ENCODE measurements around the gene TREML4. TPM values are rescaled to one million over a fixed set of nuclear protein-coding genes. Genes with fewer than 3 reads are reported as not detected.

TREML4 gene
- total and polyA plus RNA-seq, 9 of the 15 experiments (the other 6 are each of a cell fraction or from before 2014, with no cell fraction given): not detected

GRCh38 chr6:41228616-41229015, 467 bp downstream of the TREML4 start (continued):
- TF ChIP-seq CTCF (IDR thresholded peaks at IDR 0.05 in 2 of 3, conservative IDR thresholded peaks at IDR 0.05 in 1 of 3; ENCODE audit: insufficient read depth in 2 of 3, low read depth in 1 of 3, low read length in 3 of 3) (peak; percentile 46 to 54 (median 51); a peak in 5 of 6 replicates), ZC3H8 (IDR thresholded peaks at IDR 0.05) (no peak), STAG1 (CRISPR knock-in tag; IDR thresholded peaks at IDR 0.05; ENCODE audit: borderline replicate concordance) (no peak), OTX1 (CRISPR knock-in tag; IDR thresholded peaks at IDR 0.05) (no peak), E2F1 (CRISPR knock-in tag; IDR thresholded peaks at IDR 0.05) (no peak), CEBPG (CRISPR knock-in tag; IDR thresholded peaks at IDR 0.05) (no peak), CEBPG (tag; conservative IDR thresholded peaks at IDR 0.05 in 1 of 2, IDR thresholded peaks at IDR 0.05 in 1 of 2) (peak; percentile 33 to 39; a peak in 2 of 4 replicates), STAT6 (CRISPR knock-in tag; IDR thresholded peaks at IDR 0.05) (no peak), RAD21 (CRISPR knock-in tag; conservative IDR thresholded peaks at IDR 0.05 in 1 of 2, IDR thresholded peaks at IDR 0.05 in 1 of 2) (peak; percentile 16 to 29; a peak in 3 of 4 replicates), SAFB (IDR thresholded peaks at IDR 0.05; ENCODE audit: borderline replicate concordance, low read depth, low read length) (no peak), SETDB1 (IDR thresholded peaks at IDR 0.05; ENCODE audit: low read length) (no peak), BRF2 (IDR thresholded peaks at IDR 0.05; ENCODE audit: borderline replicate concordance, insufficient read depth, insufficient read length) (no peak), RB1 (IDR thresholded peaks at IDR 0.05; ENCODE audit: low read depth) (no peak), THRA (IDR thresholded peaks at IDR 0.05) (no peak), MAX (CRISPR knock-in tag; IDR thresholded peaks at IDR 0.05) (no peak)
